OCI-LY3 (cell line): ENCODE results near the gene P2RY8.
A peak's percentile ranks its signal among the peaks of the same experiment; 100 is the strongest.

Experiments used
- H2AFZ ChIP-seq: fragments of 200-600, 300-600 bp; shearing (Covaris generic); 2 replicates; pipeline ENCODE4 v1.6.0; 2014; ENCODE audit warnings: antibody characterized with exemption, low read depth, low read length
- H3K27ac ChIP-seq: fragments of 200-600, 300-600 bp; sonication (generic); 2 replicates; pipeline ENCODE4 v1.5.1; 2014; ENCODE audit warnings: mild to moderate bottlenecking, low read length, moderate library complexity, mixed read lengths
- H3K27me3 ChIP-seq: fragments of 200-600, 300-600 bp; sonication (generic); 2 replicates; pipeline ENCODE4 v1.6.1; 2014; ENCODE audit warnings: low read depth, low read length, mixed read lengths
- H3K36me3 ChIP-seq: fragments of 200-600, 300-600 bp; sonication (generic); replicated peaks from 2 replicates; pipeline ENCODE3; 2014; ENCODE audit warnings: low read depth, low read length, mixed read lengths
- H3K4me1 ChIP-seq: fragments of 300-600, 200-600 bp; sonication (generic); 2 replicates; pipeline ENCODE4 v1.6.1; 2014; ENCODE audit warnings: low read length, mixed read lengths
- H3K4me2 ChIP-seq: fragments of 200-600, 300-600 bp; sonication (generic); 2 replicates; pipeline ENCODE4 v1.6.1; 2014; ENCODE audit warnings: low read length, mixed read lengths
- H3K4me3 ChIP-seq: fragments of 300-600, 200-600 bp; sonication (generic); 2 replicates; pipeline ENCODE4 v1.5.1; 2014; ENCODE audit warnings: antibody characterized with exemption, mild to moderate bottlenecking, low read length, moderate library complexity
- H3K79me2 ChIP-seq: fragments of 300-600, 200-600 bp; shearing (Covaris generic); 2 replicates; pipeline ENCODE4 v1.6.1; 2014; ENCODE audit warnings: mild to moderate bottlenecking, low read length, mixed read lengths
- H3K9ac ChIP-seq: fragments of 300-600, 200-600 bp; shearing (Covaris generic); 2 replicates; pipeline ENCODE4 v1.6.0; 2014; ENCODE audit warnings: mild to moderate bottlenecking, low read length, moderate library complexity
- H3K9me3 ChIP-seq: fragments of 200-600, 300-600 bp; shearing (Covaris generic); 2 replicates; pipeline ENCODE4 v1.6.1; 2014; ENCODE audit warnings: low read length, mixed read lengths; ENCODE audit not compliant: insufficient read depth
- H4K20me1 ChIP-seq: fragments of 200-600, 300-600 bp; sonication (generic); 2 replicates; pipeline ENCODE4 v1.6.1; 2016; ENCODE audit warnings: low read length, mixed read lengths; ENCODE audit not compliant: insufficient read depth
- CTCF ChIP-seq: fragments of 200-600, 300-600 bp; sonication (generic); IDR thresholded peaks from 2 replicates; pipeline ENCODE4 v1.5.1; 2014; ENCODE audit warnings: antibody characterized with exemption, low read length, low read depth
- EZH2phosphoT487 ChIP-seq: fragments of 200-600 bp; shearing (Covaris generic); IDR thresholded peaks from 2 replicates; pipeline ENCODE4 v1.6.1; 2018; ENCODE audit warnings: antibody characterized with exemption, mixed run types, low read depth

The P2RY8 gene

GRCh38 chrX:1488745-1489144, 48.2 kb downstream of the P2RY8 start:
- Histone ChIP-seq H3K9ac (no peak overlapping the region), H3K27me3 (peaks cover 5% of the 10 kb centered on the region; the same call in 1 of the 2 replicates)
- no peak for TF ChIP-seq CTCF
- no peak for TF ChIP-seq EZH2phosphoT487

GRCh38 chrX:1488141-1488540, 48.8 kb downstream of the P2RY8 start:
- Histone ChIP-seq H3K36me3 (peaks cover 51% of the 10 kb centered on the region), H3K4me3 (no peak overlapping the region), H3K9ac (no peak overlapping the region), H3K4me2 (peak overlapping the region; percentile 2; the same call in 1 of the 2 replicates), H3K27ac (no peak overlapping the region), H3K27me3 (peaks cover 5% of the 10 kb centered on the region; the same call in 1 of the 2 replicates), H2AFZ (no peak overlapping the region), H3K4me1 (peaks cover 63% of the 10 kb centered on the region), H3K9me3 (peaks cover 8% of the 10 kb centered on the region), H4K20me1 (peaks cover 20% of the 10 kb centered on the region; the same call in 1 of the 2 replicates), H3K79me2 (peaks cover 34% of the 10 kb centered on the region)
- no peak for TF ChIP-seq EZH2phosphoT487
- no peak for TF ChIP-seq CTCF

More at GRCh38 chrX:1488745-1489144, 48.2 kb downstream of the P2RY8 start:
- peaks cover 20% of the 10 kb centered on the region; the same call in 1 of the 2 replicates for H4K20me1 ChIP-seq
- H3K79me2 ChIP-seq = peaks cover 31% of the 10 kb centered on the region
- H3K27ac ChIP-seq = no peak overlapping the region
- H3K4me1 ChIP-seq = peaks cover 58% of the 10 kb centered on the region
- peaks cover 50% of the 10 kb centered on the region for H3K36me3 ChIP-seq
- no peak overlapping the region for H3K4me3 ChIP-seq
- H3K9me3 ChIP-seq = peaks cover 8% of the 10 kb centered on the region
- H2AFZ ChIP-seq = no peak overlapping the region
- H3K4me2 ChIP-seq = no peak overlapping the region

- Histone ChIP-seq H3K9ac (no peak overlapping the region), H4K20me1 (peaks cover 20% of the 10 kb centered on the region; the same call in 1 of the 2 replicates), H3K4me2 (peak overlapping the region; percentile 18)
Observed at GRCh38 chrX:1487401-1487800, 49.6 kb downstream of the P2RY8 start.

More at GRCh38 chrX:1487401-1487800, 49.6 kb downstream of the P2RY8 start:
- Histone ChIP-seq H3K27me3 (peaks cover 5% of the 10 kb centered on the region; the same call in 1 of the 2 replicates), H3K9me3 (peaks cover 8% of the 10 kb centered on the region), H3K4me1 (peaks cover 61% of the 10 kb centered on the region), H3K4me3 (no peak overlapping the region; the same call in 1 of the 2 replicates), H3K36me3 (peaks cover 50% of the 10 kb centered on the region), H3K27ac (no peak overlapping the region), H2AFZ (no peak overlapping the region), H3K79me2 (peaks cover 29% of the 10 kb centered on the region)
- TF ChIP-seq EZH2phosphoT487 = no peak
- no peak for TF ChIP-seq CTCF
